Esophagus squamous epithelium (tissue), 5 donors: ENCODE results near the gene TLCD3A. TPM values are rescaled to one million over a fixed set of nuclear protein-coding genes. Genes with fewer than 3 reads are reported as not detected.

Source experiments
- DNase-seq: peaks from one replicate; lab custom pipeline; 2025; lab: John Stamatoyannopoulos, UW
- H3K27ac ChIP-seq, 4 donors: fragments of 200-600 bp; sonication (generic); one replicate each; pipeline ENCODE4 v1.5.1; 2016 to 2019; ENCODE audit warnings: mild to moderate bottlenecking in 1 of 4
- H3K27me3 ChIP-seq, 4 donors: fragments of 200-600 bp; sonication (generic); 1 replicate in 3 of 4; 2 replicates in 1 of 4; pipeline versions ENCODE4 v1.5.1 to v1.6.0; 2017 to 2021; ENCODE audit warnings: antibody characterized with exemption in 1 of 4
- H3K36me3 ChIP-seq, 3 donors: fragments of 200-600 bp; sonication (generic); one replicate each; pipeline ENCODE4 v1.5.1; 2016 to 2019
- H3K4me1 ChIP-seq, 3 donors: fragments of 200-600 bp; sonication (generic); one replicate each; pipeline ENCODE4 v1.5.1; 2017 to 2019
- H3K4me3 ChIP-seq, 4 donors: fragments of 200-600 bp; sonication (generic); 1 replicate in 3 of 4; 2 replicates in 1 of 4; pipeline ENCODE4 v1.5.1; 2016 to 2019; ENCODE audit warnings: mild to moderate bottlenecking in 2 of 4, moderate library complexity in 1 of 4
- H3K9me3 ChIP-seq, 3 donors: fragments of 200-600 bp; sonication (generic); one replicate each; pipeline ENCODE4 v1.5.1; 2016 to 2019
- CTCF ChIP-seq, 6 experiments: fragments of 450-650 bp in 4 of 6; fragments of 200-600 bp in 2 of 6; sonication (generic) in 2 of 6; IDR thresholded peaks; one replicate each; pipeline ENCODE4 v1.5.1; 2016 to 2019; ENCODE audit warnings: antibody characterized with exemption in 6 of 6, mild to moderate bottlenecking in 4 of 6, moderate library complexity in 4 of 6
- POLR2A ChIP-seq, 4 donors: fragments of 450-650 bp; IDR thresholded peaks; one replicate each; pipeline ENCODE4 v1.6.1; 2017; ENCODE audit warnings: antibody characterized with exemption in 4 of 4, mild to moderate bottlenecking in 4 of 4, moderate library complexity in 3 of 4
- WGBS, 2 donors: methylation state at CpG; one replicate each; pipeline ENCODE4 v1.1.5; 2018; 5-methylcytosine and 5-hydroxymethylcytosine counted together
- intact Hi-C: fragments of 100-400 bp; cut with DNase I; formaldehyde crosslinking; loops from one replicate; pipeline ENCODE4 v1.15.0; 2022
- total RNA-seq, 4 donors: library from RNA; depleted of rRNA; stranded (reverse); fragments of >200 nt; gene quantifications; one replicate each; pipeline ENCODE4 v1.1.0, GENCODE V29; 2016
- donor health status: DM: yes; HTN: yes; CAD: no.

TLCD3A gene
- total RNA-seq, 4 donors from 2014 or later: 12.7 to 31.9 (median 20.9) TPM

GRCh38 chr17:705863-706262 lies 26.5 kb upstream of the TLCD3A start:
- Histone ChIP-seq H3K4me3 (no peak overlapping the region), H3K27ac (no peak overlapping the region), H3K4me1 (no peaks in the 10 kb centered on the region), H3K27me3 (no peaks in the 10 kb centered on the region), H3K9me3 (no peaks in the 10 kb centered on the region), H3K36me3 (peaks cover 8 to 79% (median 13%) of the 10 kb centered on the region in 3 donors)
- no peak for DNase-seq
- intact Hi-C loops: no loop called here
- WGBS, 2 donors: 77 to 80% methylated on average over 6 of the region's 6 CpGs
- TF ChIP-seq CTCF (IDR thresholded peaks at IDR 0.05) (no peak), POLR2A (IDR thresholded peaks at IDR 0.05) (no peak)

- Histone ChIP-seq H3K36me3 (peaks cover 6 to 60% (median 8%) of the 10 kb centered on the region in 3 donors), H3K9me3 (no peaks in the 10 kb centered on the region), H3K4me3 (no peak overlapping the region), H3K4me1 (peaks cover 2 to 15% (median 3%) of the 10 kb centered on the region in 3 donors), H3K27ac (no peak overlapping the region), H3K27me3 (no peaks in the 10 kb centered on the region)
- no peak for DNase-seq
- 82 to 87% methylated on average over 5 of the region's 5 CpGs for WGBS, 2 donors
- no peak for TF ChIP-seq POLR2A (IDR thresholded peaks at IDR 0.05)
- no peak for TF ChIP-seq CTCF (IDR thresholded peaks at IDR 0.05)
- intact Hi-C loops: no loop called here
Measured at GRCh38 chr17:708132-708531, 24.3 kb upstream of the TLCD3A start.

GRCh38 chr17:718075-718474 lies 14.3 kb upstream of the TLCD3A start:
- Histone ChIP-seq H3K27ac (no peak overlapping the region), H3K4me1 (peaks cover 11 to 60% (median 14%) of the 10 kb centered on the region in 3 donors), H3K4me3 (no peak overlapping the region), H3K27me3 (no peaks in the 10 kb centered on the region), H3K36me3 (no peaks in the 10 kb centered on the region), H3K9me3 (no peaks in the 10 kb centered on the region)
- intact Hi-C loops: no loop called here
- no peak for DNase-seq
- TF ChIP-seq CTCF (IDR thresholded peaks at IDR 0.05) (no peak), POLR2A (IDR thresholded peaks at IDR 0.05) (no peak)
- 85 to 86% methylated on average over 5 of the region's 5 CpGs for WGBS, 2 donors

GRCh38 chr17:720706-721539 lies 11.5 kb upstream of the TLCD3A start:
- no peak for DNase-seq
- H3K4me3 ChIP-seq: peak overlapping the region in 1 of 4 donors; percentile 8
- peaks cover 2 to 42% (median 3%) of the 10 kb centered on the region in 3 donors for H3K4me1 ChIP-seq
- 67% methylated on average over 13 of the region's 13 CpGs for WGBS, 2 donors
- intact Hi-C loops: no loop called here
- H3K27me3 ChIP-seq: no peaks in the 10 kb centered on the region
- no peaks in the 10 kb centered on the region for H3K36me3 ChIP-seq
- TF ChIP-seq POLR2A (IDR thresholded peaks at IDR 0.05) (no peak), CTCF (IDR thresholded peaks at IDR 0.05) (no peak)
- H3K9me3 ChIP-seq: no peaks in the 10 kb centered on the region
- peak overlapping the region; percentile 73 to 87 (median 80) for H3K27ac ChIP-seq

- intact Hi-C loops: no loop called here
- Histone ChIP-seq H3K9me3 (no peaks in the 10 kb centered on the region), H3K4me3 (peak overlapping the region in 1 of 4 donors; percentile 8), H3K36me3 (no peaks in the 10 kb centered on the region), H3K4me1 (peaks cover 2 to 42% (median 3%) of the 10 kb centered on the region in 3 donors), H3K27ac (peak overlapping the region; percentile 73 to 87 (median 80)), H3K27me3 (no peaks in the 10 kb centered on the region)
- TF ChIP-seq CTCF (IDR thresholded peaks at IDR 0.05): no peak
- no peak for DNase-seq
- WGBS, 2 donors: 36 to 48% methylated on average over 5 of the region's 5 CpGs
Measured at GRCh38 chr17:721540-721937, 10.9 kb upstream of the TLCD3A start.
